ENCODE data around the gene ARL8A. TPM values are rescaled to one million over a fixed set of nuclear protein-coding genes. Genes with fewer than 3 reads are reported as not detected.

Gene ARL8A
- total and polyA plus RNA-seq, 2 of the 4 experiments (the other 2 are of a cell fraction), result 18.1 to 30.7 TPM

GRCh38 chr1:202162047-202162417, 17.5 kb upstream of the ARL8A start:
- no peaks in the 10 kb centered on the region for H4K20me1 ChIP-seq (ENCODE audit: insufficient read depth, low read length)
- DNase-seq (no peak), ATAC-seq (ENCODE audit: low read depth) (no peak)
- no peak overlapping the region for H2AK9ac ChIP-seq (replicated peaks; ENCODE audit: low read depth, low read length, poor library complexity)
- no peak overlapping the region for H2AK5ac ChIP-seq (ENCODE audit: low read depth, low read length)
- no peak overlapping the region for H3K27ac ChIP-seq (ENCODE audit: insufficient read depth, low read length)
- no peak overlapping the region for H2BK15ac ChIP-seq (ENCODE audit: low read depth, low read length)
- no peak overlapping the region for H4K91ac ChIP-seq (ENCODE audit: insufficient read depth, low read depth, low read length)
- H3K56ac ChIP-seq (ENCODE audit: extremely low read depth, insufficient read depth, low read length), result no peak overlapping the region
- H3K14ac ChIP-seq (replicated peaks; ENCODE audit: low read depth, low read length), result no peak overlapping the region
- H4K5ac ChIP-seq (ENCODE audit: low read depth, low read length), result no peak overlapping the region
- H2AFZ ChIP-seq (replicated peaks; ENCODE audit: low read length, poor library complexity), result no peak overlapping the region
- dilution Hi-C loops (cut with HindIII; ENCODE audit: low sequenced_read_pairs, unreplicated experiment) (no loop called here), in situ Hi-C loops (cut with MboI; ENCODE audit: low sequenced_read_pairs) (no loop called here), intact Hi-C loops (cut with micrococcal nuclease) (loop anchor here (10.0 kb wide), 1 partner anchor 887 kb away; no protein-coding TSS in a partner anchor)
- H3K79me1 ChIP-seq (ENCODE audit: low read depth in 1 of 2, low read length in 2 of 2), result no peaks in the 10 kb centered on the region
- POLR2A ChIA-PET (ENCODE audit: unreplicated experiment), result no interaction called here
- H3K4ac ChIP-seq (ENCODE audit: low read depth, low read length), result no peak overlapping the region
- CTCF ChIA-PET, result no interaction called here
- H2BK20ac ChIP-seq (ENCODE audit: low read depth, low read length), result no peak overlapping the region
- BruUV-seq (replicated peaks), result no TSS peak
- WGBS, 2 experiments (ENCODE audit: extremely low coverage in 2 of 2, insufficient read length in 1 of 2), result no CpG with 5 or more reads among the region's 4 CpGs
- no peak overlapping the region for H2BK5ac ChIP-seq (ENCODE audit: low read depth, low read length, poor library complexity, severe bottlenecking)
- H3K23ac ChIP-seq (ENCODE audit: low read depth, low read length), result no peak overlapping the region
- H3K27me3 ChIP-seq (ENCODE audit: control insufficient read depth, insufficient read depth, low read length), result peaks cover 36% of the 10 kb centered on the region
- TF ChIP-seq FOS (IDR thresholded peaks at IDR 0.05; ENCODE audit: low read depth, low read length) (no peak), CHD1 (IDR thresholded peaks at IDR 0.05; ENCODE audit: low read depth, low read length) (no peak), BHLHE40 (IDR thresholded peaks at IDR 0.05; ENCODE audit: low read depth, low read length) (no peak), MAFK (IDR thresholded peaks at IDR 0.05; ENCODE audit: low read depth, low read length) (no peak), NFE2L2 (IDR thresholded peaks at IDR 0.05; ENCODE audit: low read depth, low read length) (no peak), CEBPB (IDR thresholded peaks at IDR 0.05; ENCODE audit: low read depth, low read length) (no peak), RAD21 (IDR thresholded peaks at IDR 0.05; ENCODE audit: low read length) (no peak)
- H2BK120ac ChIP-seq (ENCODE audit: low read depth, low read length), result no peak overlapping the region
- no peaks in the 10 kb centered on the region for H3K9me3 ChIP-seq (ENCODE audit: control insufficient read depth, insufficient read depth, low read length)
- H3K36me3 ChIP-seq (ENCODE audit: control insufficient read depth, insufficient read depth, low read length), result no peaks in the 10 kb centered on the region
- no peak overlapping the region for H3K9ac ChIP-seq (ENCODE audit: low read depth, low read length)
- H3K18ac ChIP-seq (ENCODE audit: low read depth, low read length), result no peak overlapping the region
- no peaks in the 10 kb centered on the region for H3K4me1 ChIP-seq (ENCODE audit: control insufficient read depth, insufficient read depth, low read length)
- no peaks in the 10 kb centered on the region for H3K9me1 ChIP-seq (ENCODE audit: insufficient read depth, low read length)
- H4K8ac ChIP-seq (ENCODE audit: low read depth in 2 of 2, low read length in 2 of 2), result no peak overlapping the region
- no peak overlapping the region for H3K4me3 ChIP-seq (ENCODE audit: insufficient read depth, low read depth, low read length)
- no peak overlapping the region for H3K4me2 ChIP-seq (ENCODE audit: low read depth, low read length)

Measured in IMR-90 (cell line).